ENCODE results near the gene ORAI2.
A peak's percentile ranks its signal among the peaks of the same experiment; 100 is the strongest.

Gene ORAI2

GRCh38 chr7:102433219-102434038 lies at the start of gene ORAI2:
ORAI2 (plus strand) TSS chr7:102433575; CDS start chr7:102438957, 5,382 bp downstream.
- H3K9ac ChIP-seq (ENCODE audit: low read depth in 1 of 2, low read length in 2 of 2), result peak within 1 kb of the TSS; percentile 54 to 64
- H3K4me1 ChIP-seq (ENCODE audit: control insufficient read depth in 1 of 2, insufficient read depth in 2 of 2, low read length in 2 of 2), result peaks cover 14 to 20% of the 10 kb centered on the region in 2 donors
- H3K27ac ChIP-seq (ENCODE audit: low read depth, low read length), result peak within 1 kb of the TSS; percentile 85
- no peaks in the 10 kb centered on the region for H3K9me3 ChIP-seq (ENCODE audit: control insufficient read depth in 1 of 2, low read length in 2 of 2)
- H3K36me3 ChIP-seq (ENCODE audit: control insufficient read depth in 1 of 2, insufficient read depth in 2 of 2, low read length in 2 of 2), result no peaks in the 10 kb centered on the region
- H3K4me3 ChIP-seq (ENCODE audit: low read depth in 1 of 2, low read length in 2 of 2), result peak within 1 kb of the TSS; percentile 70 to 73
- H3K27me3 ChIP-seq (ENCODE audit: control insufficient read depth in 1 of 2, insufficient read depth in 2 of 2, low read length in 2 of 2), result peaks cover 0 to 6% of the 10 kb centered on the region in 2 donors

DNA sequence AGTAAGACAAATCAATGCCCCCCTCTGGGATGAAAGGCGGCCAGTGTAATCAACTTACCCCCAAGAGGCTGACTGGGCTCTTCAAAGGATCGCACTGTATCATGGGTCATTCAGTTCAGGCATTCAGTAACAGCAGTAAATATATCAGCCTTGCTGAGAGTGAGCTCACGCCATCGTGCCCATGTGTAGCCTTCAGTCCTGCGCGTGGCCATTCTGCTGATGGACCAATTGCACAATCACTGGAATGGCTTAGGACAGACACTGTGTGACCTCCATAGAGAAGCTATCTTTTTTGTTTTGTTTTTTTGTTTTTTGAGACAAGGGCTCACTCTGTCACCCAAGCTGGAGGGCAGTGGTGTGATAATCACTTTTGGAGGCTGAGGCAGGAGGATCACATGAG lies 46.3 kb upstream of the ORAI2 start:
- no peaks in the 10 kb centered on the region for H3K9me3 ChIP-seq (ENCODE audit: control insufficient read depth in 1 of 2, low read length in 2 of 2)
- peaks cover 3 to 5% of the 10 kb centered on the region in 2 donors for H3K4me1 ChIP-seq (ENCODE audit: control insufficient read depth in 1 of 2, insufficient read depth in 2 of 2, low read length in 2 of 2)
- no peaks in the 10 kb centered on the region for H3K27me3 ChIP-seq (ENCODE audit: control insufficient read depth in 1 of 2, insufficient read depth in 2 of 2, low read length in 2 of 2)
- H3K4me3 ChIP-seq (ENCODE audit: low read depth in 1 of 2, low read length in 2 of 2), result no peak overlapping the region
- no peak overlapping the region for H3K9ac ChIP-seq (ENCODE audit: low read depth in 1 of 2, low read length in 2 of 2)
- no peak overlapping the region for H3K27ac ChIP-seq (ENCODE audit: low read depth, low read length)
- H3K36me3 ChIP-seq (ENCODE audit: control insufficient read depth in 1 of 2, insufficient read depth in 2 of 2, low read length in 2 of 2), result peaks cover 3 to 9% of the 10 kb centered on the region in 2 donors

DNA sequence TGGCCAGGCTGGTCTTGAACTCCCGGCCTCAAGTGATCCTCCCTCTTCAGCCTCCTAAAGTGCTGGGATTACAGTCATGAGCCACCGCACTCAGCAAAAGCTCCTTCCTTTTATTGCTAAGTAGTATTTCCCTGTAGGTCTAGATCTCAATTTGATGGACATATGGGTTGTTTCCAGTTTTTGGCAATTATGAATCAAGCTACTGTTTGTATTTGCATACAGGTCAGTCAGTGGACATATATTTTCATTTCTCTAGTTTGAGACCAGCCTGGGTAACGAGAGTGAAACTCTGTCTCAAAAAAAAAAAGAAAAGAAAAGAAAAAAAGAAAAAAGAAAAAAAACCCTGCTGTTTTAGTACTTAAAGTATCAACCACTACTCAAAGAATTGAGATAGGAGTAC lies 43.6 kb upstream of the ORAI2 start:
- peaks cover 3 to 5% of the 10 kb centered on the region in 2 donors for H3K4me1 ChIP-seq (ENCODE audit: control insufficient read depth in 1 of 2, insufficient read depth in 2 of 2, low read length in 2 of 2)
- H3K36me3 ChIP-seq (ENCODE audit: control insufficient read depth in 1 of 2, insufficient read depth in 2 of 2, low read length in 2 of 2), result peaks cover 4 to 9% of the 10 kb centered on the region in 2 donors
- H3K9ac ChIP-seq (ENCODE audit: low read depth in 1 of 2, low read length in 2 of 2), result no peak overlapping the region
- H3K27me3 ChIP-seq (ENCODE audit: control insufficient read depth in 1 of 2, insufficient read depth in 2 of 2, low read length in 2 of 2), result no peaks in the 10 kb centered on the region
- no peak overlapping the region for H3K4me3 ChIP-seq (ENCODE audit: low read depth in 1 of 2, low read length in 2 of 2)
- H3K27ac ChIP-seq (ENCODE audit: low read depth, low read length), result no peak overlapping the region
- H3K9me3 ChIP-seq (ENCODE audit: control insufficient read depth in 1 of 2, low read length in 2 of 2), result no peaks in the 10 kb centered on the region

GRCh38 chr7:102390697-102391484 lies 42.5 kb upstream of the ORAI2 start:
- Histone ChIP-seq H3K9ac (ENCODE audit: low read depth in 1 of 2, low read length in 2 of 2) (no peak overlapping the region), H3K27ac (ENCODE audit: low read depth, low read length) (no peak overlapping the region), H3K36me3 (ENCODE audit: control insufficient read depth in 1 of 2, insufficient read depth in 2 of 2, low read length in 2 of 2) (peaks cover 4 to 9% of the 10 kb centered on the region in 2 donors), H3K4me3 (ENCODE audit: low read depth in 1 of 2, low read length in 2 of 2) (no peak overlapping the region), H3K4me1 (ENCODE audit: control insufficient read depth in 1 of 2, insufficient read depth in 2 of 2, low read length in 2 of 2) (peaks cover 3 to 5% of the 10 kb centered on the region in 2 donors), H3K27me3 (ENCODE audit: control insufficient read depth in 1 of 2, insufficient read depth in 2 of 2, low read length in 2 of 2) (no peaks in the 10 kb centered on the region), H3K9me3 (ENCODE audit: control insufficient read depth in 1 of 2, low read length in 2 of 2) (no peaks in the 10 kb centered on the region)

DNA sequence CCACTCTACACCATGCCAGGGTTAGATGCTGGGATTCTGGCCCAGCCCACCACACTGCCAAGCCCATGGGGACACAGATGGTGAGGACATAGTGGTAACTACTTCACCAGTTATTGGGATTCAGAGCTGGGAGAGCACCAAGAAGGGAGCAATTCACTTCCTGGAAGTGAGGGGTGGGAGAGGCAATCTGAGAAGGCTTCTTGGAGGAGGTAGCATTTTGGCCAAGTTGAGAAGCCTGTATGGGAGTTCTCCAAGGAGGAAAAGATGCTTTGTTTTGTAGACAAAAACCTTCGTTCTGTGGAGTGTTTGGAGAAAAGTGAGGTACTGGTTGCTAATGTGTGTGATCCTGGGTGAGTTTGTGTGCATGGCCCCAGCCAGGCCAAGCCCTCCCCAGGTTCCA lies 41.0 kb upstream of the ORAI2 start:
- H3K36me3 ChIP-seq (ENCODE audit: control insufficient read depth in 1 of 2, insufficient read depth in 2 of 2, low read length in 2 of 2), result peaks cover 4% of the 10 kb centered on the region in 2 donors

DNA sequence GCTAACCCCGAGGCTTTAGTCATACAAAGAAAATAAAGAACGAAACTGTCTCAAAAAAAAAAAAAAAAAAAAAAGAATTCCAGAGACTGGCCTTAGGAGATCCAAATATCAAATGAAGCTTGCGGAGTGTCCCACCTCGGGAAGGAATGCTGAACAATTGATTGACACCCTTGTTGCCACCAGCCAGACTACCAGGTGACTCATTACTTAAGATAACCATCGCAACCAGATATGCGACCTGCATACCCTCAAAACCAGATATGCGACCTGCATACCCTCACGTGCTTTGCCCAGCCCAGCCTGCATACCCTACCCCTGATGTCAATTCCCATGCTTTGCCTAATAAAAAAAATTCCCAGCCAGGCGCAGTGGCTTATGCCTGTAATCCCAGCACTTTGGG lies 39.9 kb upstream of the ORAI2 start:
- Histone ChIP-seq H3K9ac (ENCODE audit: low read depth in 1 of 2, low read length in 2 of 2) (no peak overlapping the region), H3K4me3 (ENCODE audit: low read depth in 1 of 2, low read length in 2 of 2) (no peak overlapping the region), H3K4me1 (ENCODE audit: control insufficient read depth in 1 of 2, insufficient read depth in 2 of 2, low read length in 2 of 2) (peaks cover 11% of the 10 kb centered on the region in 2 donors), H3K36me3 (ENCODE audit: control insufficient read depth in 1 of 2, insufficient read depth in 2 of 2, low read length in 2 of 2) (peaks cover 0 to 4% of the 10 kb centered on the region in 2 donors), H3K9me3 (ENCODE audit: control insufficient read depth in 1 of 2, low read length in 2 of 2) (no peaks in the 10 kb centered on the region), H3K27me3 (ENCODE audit: control insufficient read depth in 1 of 2, insufficient read depth in 2 of 2, low read length in 2 of 2) (no peaks in the 10 kb centered on the region), H3K27ac (ENCODE audit: low read depth, low read length) (no peak overlapping the region)

More for the DNA sequence above, 41.0 kb upstream of the ORAI2 start:
- Histone ChIP-seq H3K4me1 (ENCODE audit: control insufficient read depth in 1 of 2, insufficient read depth in 2 of 2, low read length in 2 of 2) (peaks cover 10 to 11% of the 10 kb centered on the region in 2 donors), H3K27ac (ENCODE audit: low read depth, low read length) (no peak overlapping the region), H3K9ac (ENCODE audit: low read depth in 1 of 2, low read length in 2 of 2) (no peak overlapping the region), H3K27me3 (ENCODE audit: control insufficient read depth in 1 of 2, insufficient read depth in 2 of 2, low read length in 2 of 2) (no peaks in the 10 kb centered on the region), H3K9me3 (ENCODE audit: control insufficient read depth in 1 of 2, low read length in 2 of 2) (no peaks in the 10 kb centered on the region), H3K4me3 (ENCODE audit: low read depth in 1 of 2, low read length in 2 of 2) (no peak overlapping the region)

DNA sequence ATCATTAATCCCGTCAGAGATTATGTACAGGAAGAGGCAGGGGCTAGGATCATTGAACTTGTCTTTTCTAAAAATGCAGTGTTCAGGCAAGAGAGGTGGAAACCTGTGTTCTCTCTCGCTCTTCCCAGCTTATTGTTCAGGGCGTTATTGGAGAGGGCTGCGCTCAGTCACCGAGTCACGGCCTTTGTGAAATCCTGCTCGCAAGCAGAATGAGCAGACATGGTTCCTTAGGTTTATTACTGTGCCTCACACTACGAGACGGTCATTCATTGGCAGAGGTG lies 37.8 kb upstream of the ORAI2 start:
- H3K9ac ChIP-seq (ENCODE audit: low read depth in 1 of 2, low read length in 2 of 2), result peak overlapping the region; percentile 16 to 99
- no peaks in the 10 kb centered on the region for H3K9me3 ChIP-seq (ENCODE audit: control insufficient read depth in 1 of 2, low read length in 2 of 2)
- H3K27me3 ChIP-seq (ENCODE audit: control insufficient read depth in 1 of 2, insufficient read depth in 2 of 2, low read length in 2 of 2), result no peaks in the 10 kb centered on the region
- H3K36me3 ChIP-seq (ENCODE audit: control insufficient read depth in 1 of 2, insufficient read depth in 2 of 2, low read length in 2 of 2), result peaks cover 9 to 16% of the 10 kb centered on the region in 2 donors
- peak overlapping the region; percentile 46 for H3K27ac ChIP-seq (ENCODE audit: low read depth, low read length)
- peak overlapping the region; percentile 97 to 99 for H3K4me3 ChIP-seq (ENCODE audit: low read depth in 1 of 2, low read length in 2 of 2)
- H3K4me1 ChIP-seq (ENCODE audit: control insufficient read depth in 1 of 2, insufficient read depth in 2 of 2, low read length in 2 of 2), result peaks cover 9 to 11% of the 10 kb centered on the region in 2 donors

GRCh38 chr7:102395873-102396709 lies 37.3 kb upstream of the ORAI2 start, which contains the start of gene PRKRIP1:
PRKRIP1 (plus strand) TSS chr7:102396363; CDS start chr7:102396412, 49 bp downstream.
- H3K27ac ChIP-seq (ENCODE audit: low read depth, low read length), result peak within 1 kb of the TSS; percentile 50
- H3K36me3 ChIP-seq (ENCODE audit: control insufficient read depth in 1 of 2, insufficient read depth in 2 of 2, low read length in 2 of 2), result peaks cover 9 to 22% of the 10 kb centered on the region in 2 donors
- H3K4me3 ChIP-seq (ENCODE audit: low read depth in 1 of 2, low read length in 2 of 2), result peak within 1 kb of the TSS; percentile 97 to 99
- no peaks in the 10 kb centered on the region for H3K9me3 ChIP-seq (ENCODE audit: control insufficient read depth in 1 of 2, low read length in 2 of 2)
- peaks cover 7 to 11% of the 10 kb centered on the region in 2 donors for H3K4me1 ChIP-seq (ENCODE audit: control insufficient read depth in 1 of 2, insufficient read depth in 2 of 2, low read length in 2 of 2)
- H3K27me3 ChIP-seq (ENCODE audit: control insufficient read depth in 1 of 2, insufficient read depth in 2 of 2, low read length in 2 of 2), result no peaks in the 10 kb centered on the region
- peak within 1 kb of the TSS; percentile 94 to 99 for H3K9ac ChIP-seq (ENCODE audit: low read depth in 1 of 2, low read length in 2 of 2)

DNA sequence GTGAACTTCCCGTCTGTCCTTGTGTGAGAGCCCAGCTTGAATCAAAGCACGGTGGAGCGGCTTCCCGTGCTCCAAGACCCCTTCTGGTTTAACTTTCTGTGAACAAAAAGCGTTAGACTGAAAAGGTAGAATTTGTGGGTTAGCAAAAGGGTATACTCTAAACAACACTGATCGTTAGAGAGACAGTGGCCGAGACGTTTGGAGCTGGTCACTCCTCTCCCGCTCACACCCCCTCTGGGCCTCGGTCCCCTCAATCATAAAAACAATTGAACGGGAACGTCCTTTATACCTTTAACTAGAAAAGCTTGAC lies 36.7 kb upstream of the ORAI2 start:
- H3K27me3 ChIP-seq (ENCODE audit: control insufficient read depth in 1 of 2, insufficient read depth in 2 of 2, low read length in 2 of 2), result no peaks in the 10 kb centered on the region
- peaks cover 7 to 11% of the 10 kb centered on the region in 2 donors for H3K4me1 ChIP-seq (ENCODE audit: control insufficient read depth in 1 of 2, insufficient read depth in 2 of 2, low read length in 2 of 2)
- H3K36me3 ChIP-seq (ENCODE audit: control insufficient read depth in 1 of 2, insufficient read depth in 2 of 2, low read length in 2 of 2), result peaks cover 9 to 26% of the 10 kb centered on the region in 2 donors
- H3K9me3 ChIP-seq (ENCODE audit: control insufficient read depth in 1 of 2, low read length in 2 of 2), result no peaks in the 10 kb centered on the region
- H3K9ac ChIP-seq (ENCODE audit: low read depth in 1 of 2, low read length in 2 of 2), result peak overlapping the region; percentile 94 to 99
- peak overlapping the region; percentile 97 to 99 for H3K4me3 ChIP-seq (ENCODE audit: low read depth in 1 of 2, low read length in 2 of 2)
- H3K27ac ChIP-seq (ENCODE audit: low read depth, low read length), result peak overlapping the region; percentile 50
